ENCODE data around the gene BAHD1.

Gene BAHD1

GRCh38 chr15:40498891-40499290, 58.1 kb downstream of the BAHD1 start:
- no peaks in the 10 kb centered on the region for H3K27me3 ChIP-seq (ENCODE audit: control insufficient read depth, insufficient read depth, low read length)
- H3K9me3 ChIP-seq (ENCODE audit: control insufficient read depth, insufficient read depth, low read length) = no peaks in the 10 kb centered on the region
- no peaks in the 10 kb centered on the region for H3K4me1 ChIP-seq (ENCODE audit: control insufficient read depth, insufficient read depth, low read length)
- H3K9ac ChIP-seq (ENCODE audit: low read depth, low read length) = no peak overlapping the region
- no peak overlapping the region for H3K4me3 ChIP-seq (ENCODE audit: low read depth, low read length)
- no peaks in the 10 kb centered on the region for H3K36me3 ChIP-seq (ENCODE audit: control insufficient read depth, insufficient read depth, low read length)

DNA sequence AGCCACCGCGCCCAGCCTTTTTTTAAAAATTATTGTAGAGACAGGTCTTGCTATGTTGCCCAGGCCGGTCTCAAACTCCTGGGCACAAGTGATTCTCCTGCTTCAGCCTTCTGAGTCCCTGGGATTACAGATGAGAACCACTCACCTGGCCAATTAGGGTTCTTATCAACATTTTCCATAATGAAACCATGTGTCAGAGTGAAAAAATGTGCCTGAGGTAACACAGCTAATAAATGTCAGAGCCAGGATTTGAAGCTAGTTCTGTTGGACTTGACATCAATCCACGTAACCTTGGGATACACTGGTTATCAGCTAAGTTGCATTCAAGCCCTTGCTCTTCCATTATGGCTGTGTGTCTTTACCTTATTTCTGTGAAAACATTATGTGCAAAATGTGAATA, 59.2 kb downstream of the BAHD1 start:
- H3K9me3 ChIP-seq (ENCODE audit: control insufficient read depth, insufficient read depth, low read length) = no peaks in the 10 kb centered on the region
- H3K27me3 ChIP-seq (ENCODE audit: control insufficient read depth, insufficient read depth, low read length) = no peaks in the 10 kb centered on the region
- no peak overlapping the region for H3K4me3 ChIP-seq (ENCODE audit: low read depth, low read length)
- H3K9ac ChIP-seq (ENCODE audit: low read depth, low read length) = no peak overlapping the region
- H3K4me1 ChIP-seq (ENCODE audit: control insufficient read depth, insufficient read depth, low read length) = no peaks in the 10 kb centered on the region
- no peaks in the 10 kb centered on the region for H3K36me3 ChIP-seq (ENCODE audit: control insufficient read depth, insufficient read depth, low read length)

GRCh38 chr15:40500568-40501330, 60.0 kb downstream of the BAHD1 start:
- H3K4me1 ChIP-seq (ENCODE audit: control insufficient read depth, insufficient read depth, low read length) = no peaks in the 10 kb centered on the region
- no peaks in the 10 kb centered on the region for H3K27me3 ChIP-seq (ENCODE audit: control insufficient read depth, insufficient read depth, low read length)
- no peaks in the 10 kb centered on the region for H3K36me3 ChIP-seq (ENCODE audit: control insufficient read depth, insufficient read depth, low read length)
- no peak overlapping the region for H3K9ac ChIP-seq (ENCODE audit: low read depth, low read length)
- H3K9me3 ChIP-seq (ENCODE audit: control insufficient read depth, insufficient read depth, low read length) = no peaks in the 10 kb centered on the region
- no peak overlapping the region for H3K4me3 ChIP-seq (ENCODE audit: low read depth, low read length)

GRCh38 chr15:40501487-40501886, 60.7 kb downstream of the BAHD1 start:
- Histone ChIP-seq H3K4me3 (ENCODE audit: low read depth, low read length) (no peak overlapping the region), H3K4me1 (ENCODE audit: control insufficient read depth, insufficient read depth, low read length) (no peaks in the 10 kb centered on the region)

GRCh38 chr15:40506964-40507571, 66.3 kb downstream of the BAHD1 start:
- no peak overlapping the region for H3K9ac ChIP-seq (ENCODE audit: low read depth, low read length)

More at GRCh38 chr15:40501487-40501886, 60.7 kb downstream of the BAHD1 start:
- no peak overlapping the region for H3K9ac ChIP-seq (ENCODE audit: low read depth, low read length)
- H3K9me3 ChIP-seq (ENCODE audit: control insufficient read depth, insufficient read depth, low read length) = no peaks in the 10 kb centered on the region
- no peaks in the 10 kb centered on the region for H3K36me3 ChIP-seq (ENCODE audit: control insufficient read depth, insufficient read depth, low read length)
- H3K27me3 ChIP-seq (ENCODE audit: control insufficient read depth, insufficient read depth, low read length) = peaks cover 3% of the 10 kb centered on the region

DNA sequence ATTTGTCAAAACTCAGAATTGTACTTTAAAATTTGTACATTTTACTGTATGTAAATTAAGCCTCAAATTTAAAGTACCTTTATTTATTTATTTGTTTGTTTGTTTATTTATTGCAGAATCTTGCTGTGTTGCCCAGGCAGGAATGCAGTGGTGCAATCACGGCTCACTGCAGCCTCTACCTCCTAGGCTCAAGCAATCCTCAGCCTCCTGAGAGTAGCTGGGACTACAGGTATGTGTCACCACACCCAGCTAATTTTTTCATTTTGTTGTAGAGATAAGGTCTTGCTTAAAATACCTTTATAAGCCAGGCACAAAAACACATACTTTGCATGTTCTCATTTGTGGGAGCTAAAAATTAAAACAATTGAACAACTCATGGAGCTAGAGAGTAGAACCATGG, 67.5 kb downstream of the BAHD1 start:
- Histone ChIP-seq H3K9me3 (ENCODE audit: control insufficient read depth, insufficient read depth, low read length) (no peaks in the 10 kb centered on the region), H3K4me3 (ENCODE audit: low read depth, low read length) (no peak overlapping the region), H3K27me3 (ENCODE audit: control insufficient read depth, insufficient read depth, low read length) (peaks cover 49% of the 10 kb centered on the region), H3K9ac (ENCODE audit: low read depth, low read length) (no peak overlapping the region), H3K4me1 (ENCODE audit: control insufficient read depth, insufficient read depth, low read length) (peaks cover 7% of the 10 kb centered on the region), H3K36me3 (ENCODE audit: control insufficient read depth, insufficient read depth, low read length) (no peaks in the 10 kb centered on the region)

More at GRCh38 chr15:40506964-40507571, 66.3 kb downstream of the BAHD1 start:
- H3K9me3 ChIP-seq (ENCODE audit: control insufficient read depth, insufficient read depth, low read length) = no peaks in the 10 kb centered on the region
- H3K4me3 ChIP-seq (ENCODE audit: low read depth, low read length) = peak overlapping the region; percentile 51
- peaks cover 39% of the 10 kb centered on the region for H3K27me3 ChIP-seq (ENCODE audit: control insufficient read depth, insufficient read depth, low read length)
- no peaks in the 10 kb centered on the region for H3K36me3 ChIP-seq (ENCODE audit: control insufficient read depth, insufficient read depth, low read length)
- peaks cover 5% of the 10 kb centered on the region for H3K4me1 ChIP-seq (ENCODE audit: control insufficient read depth, insufficient read depth, low read length)

DNA sequence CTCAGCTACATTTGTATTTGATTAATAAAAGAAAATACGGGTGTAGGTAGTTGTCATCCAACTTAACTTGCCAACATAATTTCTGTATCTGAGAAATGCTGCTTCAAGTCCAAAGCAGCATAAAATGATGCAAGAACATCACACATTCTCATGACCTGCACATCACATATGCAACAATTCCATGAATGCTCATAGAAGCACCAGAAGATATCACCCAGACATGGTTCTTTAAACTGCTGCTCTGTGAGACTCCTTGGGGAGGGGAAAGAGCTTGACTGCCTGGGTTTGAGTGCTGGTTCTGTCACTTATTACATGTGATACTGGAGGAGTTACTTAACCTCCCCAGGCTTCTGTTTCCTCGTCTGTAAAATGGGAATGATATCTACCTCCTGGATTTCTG, 69.4 kb downstream of the BAHD1 start:
- H3K9me3 ChIP-seq (ENCODE audit: control insufficient read depth, insufficient read depth, low read length) = no peaks in the 10 kb centered on the region
- H3K4me3 ChIP-seq (ENCODE audit: low read depth, low read length) = no peak overlapping the region
- H3K9ac ChIP-seq (ENCODE audit: low read depth, low read length) = no peak overlapping the region
- peaks cover 55% of the 10 kb centered on the region for H3K27me3 ChIP-seq (ENCODE audit: control insufficient read depth, insufficient read depth, low read length)
- H3K4me1 ChIP-seq (ENCODE audit: control insufficient read depth, insufficient read depth, low read length) = peaks cover 7% of the 10 kb centered on the region
- no peaks in the 10 kb centered on the region for H3K36me3 ChIP-seq (ENCODE audit: control insufficient read depth, insufficient read depth, low read length)

GRCh38 chr15:40511093-40511471, 70.3 kb downstream of the BAHD1 start:
- H3K4me1 ChIP-seq (ENCODE audit: control insufficient read depth, insufficient read depth, low read length) = peaks cover 7% of the 10 kb centered on the region
- H3K9ac ChIP-seq (ENCODE audit: low read depth, low read length) = no peak overlapping the region
- no peaks in the 10 kb centered on the region for H3K36me3 ChIP-seq (ENCODE audit: control insufficient read depth, insufficient read depth, low read length)
- no peaks in the 10 kb centered on the region for H3K9me3 ChIP-seq (ENCODE audit: control insufficient read depth, insufficient read depth, low read length)
- H3K27me3 ChIP-seq (ENCODE audit: control insufficient read depth, insufficient read depth, low read length) = peaks cover 55% of the 10 kb centered on the region
- peak overlapping the region; percentile 68 for H3K4me3 ChIP-seq (ENCODE audit: low read depth, low read length)

GRCh38 chr15:40511472-40512133, 70.8 kb downstream of the BAHD1 start:
- peak overlapping the region; percentile 47 for H3K9ac ChIP-seq (ENCODE audit: low read depth, low read length)
- no peaks in the 10 kb centered on the region for H3K9me3 ChIP-seq (ENCODE audit: control insufficient read depth, insufficient read depth, low read length)
- H3K36me3 ChIP-seq (ENCODE audit: control insufficient read depth, insufficient read depth, low read length) = no peaks in the 10 kb centered on the region
- peaks cover 7% of the 10 kb centered on the region for H3K4me1 ChIP-seq (ENCODE audit: control insufficient read depth, insufficient read depth, low read length)
- peak overlapping the region; percentile 68 for H3K4me3 ChIP-seq (ENCODE audit: low read depth, low read length)
- peaks cover 51% of the 10 kb centered on the region for H3K27me3 ChIP-seq (ENCODE audit: control insufficient read depth, insufficient read depth, low read length)

GRCh38 chr15:40512440-40512839, 71.7 kb downstream of the BAHD1 start:
- Histone ChIP-seq H3K4me1 (ENCODE audit: control insufficient read depth, insufficient read depth, low read length) (peaks cover 7% of the 10 kb centered on the region), H3K9me3 (ENCODE audit: control insufficient read depth, insufficient read depth, low read length) (no peaks in the 10 kb centered on the region), H3K36me3 (ENCODE audit: control insufficient read depth, insufficient read depth, low read length) (no peaks in the 10 kb centered on the region), H3K9ac (ENCODE audit: low read depth, low read length) (no peak overlapping the region), H3K27me3 (ENCODE audit: control insufficient read depth, insufficient read depth, low read length) (peaks cover 47% of the 10 kb centered on the region), H3K4me3 (ENCODE audit: low read depth, low read length) (peak overlapping the region; percentile 68)

- H3K9me3 ChIP-seq (ENCODE audit: control insufficient read depth, insufficient read depth, low read length) = no peaks in the 10 kb centered on the region
- peaks cover 36% of the 10 kb centered on the region for H3K27me3 ChIP-seq (ENCODE audit: control insufficient read depth, insufficient read depth, low read length)
- H3K4me3 ChIP-seq (ENCODE audit: low read depth, low read length) = no peak overlapping the region
- no peak overlapping the region for H3K9ac ChIP-seq (ENCODE audit: low read depth, low read length)
- peaks cover 7% of the 10 kb centered on the region for H3K4me1 ChIP-seq (ENCODE audit: control insufficient read depth, insufficient read depth, low read length)
- H3K36me3 ChIP-seq (ENCODE audit: control insufficient read depth, insufficient read depth, low read length) = no peaks in the 10 kb centered on the region
Observed at GRCh38 chr15:40513609-40514008, 72.9 kb downstream of the BAHD1 start.

- H3K36me3 ChIP-seq (ENCODE audit: control insufficient read depth, insufficient read depth, low read length) = no peaks in the 10 kb centered on the region
- H3K27me3 ChIP-seq (ENCODE audit: control insufficient read depth, insufficient read depth, low read length) = peaks cover 20% of the 10 kb centered on the region
- H3K9ac ChIP-seq (ENCODE audit: low read depth, low read length) = no peak overlapping the region
- H3K9me3 ChIP-seq (ENCODE audit: control insufficient read depth, insufficient read depth, low read length) = no peaks in the 10 kb centered on the region
- H3K4me3 ChIP-seq (ENCODE audit: low read depth, low read length) = no peak overlapping the region
- peaks cover 5% of the 10 kb centered on the region for H3K4me1 ChIP-seq (ENCODE audit: control insufficient read depth, insufficient read depth, low read length)
Observed at GRCh38 chr15:40516322-40516721, 75.6 kb downstream of the BAHD1 start.
